GM10847 (cell line): ENCODE results near the gene GAPVD1.

Experiments used
- POLR2A ChIP-seq: IDR thresholded peaks from 2 replicates; pipeline ENCODE4 v1.6.1; 2011; ENCODE audit not compliant: insufficient read length; ENCODE audit errors: extremely low read depth

GAPVD1 gene

DNA sequence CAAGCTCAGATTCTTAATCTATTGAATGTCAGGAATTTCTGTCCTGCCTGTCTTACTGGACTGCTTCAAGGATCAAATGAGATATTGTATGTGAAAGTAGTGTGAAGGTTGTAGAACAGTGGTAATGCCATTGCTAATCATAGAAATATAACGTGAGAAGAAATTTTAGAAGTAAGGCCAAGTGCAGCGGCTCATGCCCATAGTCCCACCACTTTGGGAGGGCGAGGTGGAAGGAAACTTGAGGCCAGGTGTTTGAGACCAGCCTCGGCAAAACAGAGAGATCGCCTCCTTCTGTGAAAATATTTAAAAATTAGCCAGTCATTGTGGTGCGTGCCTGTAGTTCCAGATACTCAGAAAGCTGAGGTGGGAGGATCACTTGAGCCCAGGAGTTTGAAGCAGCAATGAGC is 15.4 kb upstream of the GAPVD1 start:
- no peak for TF ChIP-seq POLR2A

DNA sequence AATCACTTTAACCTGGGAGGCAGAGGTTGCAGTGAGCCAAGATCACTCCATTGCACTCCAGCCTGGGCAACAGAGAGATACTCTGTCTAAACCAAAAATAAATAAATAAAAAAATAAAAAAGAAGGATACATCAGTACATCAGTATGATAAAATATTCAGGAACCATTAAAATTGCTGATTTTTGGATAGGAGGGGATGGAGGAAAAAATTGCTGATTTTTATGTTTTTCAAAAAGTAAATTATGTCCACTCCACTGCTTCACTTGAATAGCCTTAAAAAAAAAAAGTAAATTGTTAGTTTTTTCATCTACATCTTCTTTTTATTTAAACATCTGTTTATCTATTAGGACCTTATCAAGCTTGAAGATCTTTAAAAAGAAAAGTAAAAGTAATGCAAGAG is 7.4 kb upstream of the GAPVD1 start:
- no peak for TF ChIP-seq POLR2A

DNA sequence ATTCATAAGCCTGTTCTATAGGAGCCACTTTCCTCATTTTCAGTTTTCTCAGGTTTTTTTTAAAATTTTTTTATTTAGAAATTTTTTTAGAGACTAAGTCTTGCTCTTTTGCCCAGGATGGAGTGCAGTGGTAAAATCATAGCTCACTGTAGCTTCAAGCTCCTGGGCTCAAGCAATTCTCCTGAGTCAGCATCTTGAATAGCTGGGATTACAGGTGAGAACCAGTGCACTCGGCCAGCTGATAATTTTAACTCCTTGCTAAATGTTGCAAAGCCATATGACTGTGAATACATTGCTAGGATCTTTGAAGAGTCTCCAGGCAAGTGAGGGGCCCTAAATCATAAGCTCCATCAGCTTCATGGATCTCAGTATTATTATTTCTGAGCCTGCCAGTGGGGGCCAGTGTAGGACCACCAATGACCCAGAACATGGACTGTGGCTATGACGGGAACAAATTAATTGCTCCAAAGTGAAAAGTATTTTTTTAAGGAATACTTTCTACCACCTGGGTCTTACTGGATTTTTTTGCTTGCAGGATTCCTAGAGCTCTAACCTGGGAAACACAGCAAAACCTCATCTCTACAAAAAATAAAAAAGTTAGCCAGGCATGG is 5.7 kb upstream of the GAPVD1 start:
- TF ChIP-seq POLR2A: no peak

DNA sequence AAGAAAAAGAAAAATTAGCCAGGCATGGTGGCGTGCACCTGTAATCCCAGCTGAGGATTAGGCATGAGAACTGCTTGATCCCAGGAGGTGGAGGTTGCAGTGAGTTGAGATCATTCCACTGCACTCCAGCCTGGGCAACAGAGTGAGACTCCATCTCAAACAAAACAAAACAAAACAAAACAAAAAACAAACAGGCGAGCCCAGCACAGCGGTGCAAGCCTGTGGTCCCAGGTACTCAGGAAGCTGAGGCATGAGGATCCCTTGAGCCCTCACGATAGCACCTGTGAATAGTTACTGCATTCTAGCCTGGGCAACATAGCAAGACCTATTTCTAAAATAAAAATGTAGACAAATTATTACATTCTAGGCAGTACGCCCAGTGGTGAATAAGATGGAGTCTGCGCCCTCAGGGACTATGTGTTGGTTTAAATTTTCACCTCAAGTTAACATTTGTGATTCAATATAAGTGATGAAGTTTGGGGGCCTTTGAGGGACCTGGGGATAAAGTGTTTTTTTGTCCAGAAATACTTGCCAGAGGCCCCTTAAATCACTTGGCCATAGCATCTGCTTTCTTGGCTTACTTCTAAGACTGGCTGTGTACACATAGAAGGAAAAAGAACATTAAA is 3.4 kb upstream of the GAPVD1 start:
- TF ChIP-seq POLR2A: no peak

DNA sequence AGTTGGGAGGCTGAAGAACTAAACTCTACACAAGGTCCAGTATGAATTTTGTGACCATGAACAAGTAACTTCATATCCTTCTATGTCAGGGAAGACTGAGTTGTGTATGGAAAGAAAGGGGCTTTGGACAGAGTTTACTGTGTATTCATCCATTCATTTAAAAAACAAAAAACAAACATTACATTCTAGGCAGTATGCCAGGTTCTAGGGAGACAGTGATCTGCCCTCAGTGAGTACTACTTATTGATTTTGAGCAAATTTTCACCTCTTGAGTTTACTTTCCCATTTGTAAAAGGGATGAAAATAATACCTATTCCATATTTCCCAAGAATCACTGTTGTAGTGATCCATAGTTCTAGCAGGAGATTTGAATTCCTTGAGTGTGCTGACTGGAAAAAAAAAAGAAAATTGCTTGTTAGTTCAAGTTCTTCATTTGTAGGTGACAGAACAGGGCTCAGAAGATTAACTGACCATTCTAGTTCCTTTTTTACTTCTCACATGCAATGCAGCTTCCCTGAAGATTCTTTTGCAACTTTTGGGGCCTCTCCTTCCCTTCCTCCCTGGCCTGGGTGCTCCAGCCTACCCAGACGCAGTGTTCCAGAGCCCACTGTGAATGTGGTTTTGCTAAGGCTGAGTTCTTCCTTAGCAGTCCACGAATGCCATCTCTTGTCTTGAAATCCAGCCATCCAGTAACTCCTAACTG is 2.6 kb upstream of the GAPVD1 start:
- TF ChIP-seq POLR2A: no peak

DNA sequence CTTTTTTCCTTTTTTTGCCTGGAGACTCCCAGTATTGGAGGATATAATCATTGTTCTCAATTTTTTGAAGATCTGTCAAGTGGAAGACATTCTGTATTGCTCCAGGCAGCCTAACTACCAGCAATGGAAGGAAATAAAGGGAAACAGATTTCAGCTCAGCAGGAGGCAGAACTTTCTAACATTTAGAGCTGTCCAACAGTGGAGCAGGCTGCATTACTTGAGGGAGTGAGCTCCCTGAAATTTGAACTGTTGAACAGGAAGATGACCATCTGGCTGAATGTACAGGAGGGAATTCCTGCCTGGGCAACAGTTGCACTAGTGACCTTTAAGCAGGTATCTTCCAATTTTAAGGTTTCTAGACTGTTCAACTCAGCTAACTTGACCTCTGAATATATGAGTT is 1.1 kb upstream of the GAPVD1 start:
- TF ChIP-seq POLR2A: no peak

DNA sequence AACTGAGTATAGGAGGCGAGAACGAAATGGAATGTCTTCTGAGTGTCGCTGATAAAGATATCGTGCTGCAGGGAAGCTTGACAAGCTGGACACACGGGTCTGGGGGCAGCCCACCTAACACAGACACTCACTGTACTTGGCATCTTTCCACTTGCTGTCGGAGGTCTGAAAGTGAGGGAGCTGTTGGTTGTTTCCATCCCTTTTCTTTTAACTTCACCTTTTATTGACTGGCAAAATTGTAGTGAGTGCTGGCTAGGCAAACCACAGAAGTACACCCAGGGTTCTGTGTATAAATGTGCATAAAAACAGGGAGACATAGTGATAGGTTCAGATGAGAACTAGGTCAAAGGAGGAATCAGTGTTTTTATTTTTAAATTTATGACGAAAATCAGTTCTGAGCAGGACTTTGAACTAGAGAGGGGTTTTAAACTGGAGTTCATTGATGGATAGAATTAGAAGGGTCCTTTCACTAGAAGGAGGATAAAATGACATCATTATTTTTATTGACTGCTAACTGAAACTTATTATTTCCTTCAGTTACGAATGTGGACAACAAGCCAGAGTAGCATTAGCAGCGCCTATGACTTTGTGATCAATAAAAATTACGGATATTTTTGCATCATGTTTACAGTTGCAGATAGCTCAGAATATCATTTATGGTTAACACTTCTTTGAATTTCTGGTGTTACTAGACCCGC is 817 bp downstream of the GAPVD1 start:
- TF ChIP-seq POLR2A: no peak

DNA sequence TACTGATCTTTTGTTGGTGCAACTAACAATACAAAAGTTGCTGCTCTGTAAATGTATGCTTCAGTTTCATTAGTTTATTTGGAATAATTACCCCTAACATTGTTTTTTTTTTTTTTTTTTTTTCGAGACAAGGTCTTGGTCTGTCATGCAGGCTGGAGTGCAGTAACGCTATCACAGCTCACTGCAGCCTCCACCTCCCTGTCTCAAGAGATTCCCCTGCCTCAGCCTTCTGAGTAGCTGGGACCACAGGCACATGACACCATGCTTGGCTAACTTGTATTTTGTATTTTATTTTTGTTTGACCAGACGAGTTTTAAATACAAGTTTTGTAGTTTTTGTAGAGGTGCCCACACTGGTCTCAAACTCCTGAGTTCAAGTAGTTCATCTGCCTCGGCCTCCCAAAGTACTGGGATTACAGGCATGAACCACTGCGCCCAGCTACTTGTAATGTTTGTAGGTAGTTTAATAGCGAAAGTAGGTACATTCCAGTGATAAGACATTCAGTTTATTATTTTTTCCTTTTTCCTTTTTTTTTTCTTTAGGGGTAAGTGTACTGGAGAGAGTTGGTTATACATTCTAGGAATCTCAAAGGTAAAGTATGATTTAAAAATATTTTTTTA is 6.9 kb downstream of the GAPVD1 start:
- TF ChIP-seq POLR2A: no peak

DNA sequence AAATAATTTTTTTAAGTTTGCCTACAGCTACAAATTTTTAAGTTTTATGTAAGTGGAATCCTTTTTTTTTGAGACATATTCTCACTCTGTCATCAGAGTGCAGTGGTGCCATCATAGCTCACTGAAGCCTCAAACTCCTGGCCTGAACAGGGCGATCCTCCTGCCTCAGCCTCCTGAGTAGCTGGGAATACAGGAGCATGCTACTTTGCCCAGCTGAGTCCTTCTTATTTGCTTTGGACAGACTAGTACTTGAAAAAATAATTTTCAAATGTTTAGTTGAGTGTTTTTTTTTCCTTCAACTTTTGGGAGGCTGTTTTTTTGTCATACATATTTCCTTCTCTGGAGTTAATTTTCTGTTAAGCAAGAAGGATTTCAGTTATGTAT is 7.4 kb downstream of the GAPVD1 start:
- no peak for TF ChIP-seq POLR2A

DNA sequence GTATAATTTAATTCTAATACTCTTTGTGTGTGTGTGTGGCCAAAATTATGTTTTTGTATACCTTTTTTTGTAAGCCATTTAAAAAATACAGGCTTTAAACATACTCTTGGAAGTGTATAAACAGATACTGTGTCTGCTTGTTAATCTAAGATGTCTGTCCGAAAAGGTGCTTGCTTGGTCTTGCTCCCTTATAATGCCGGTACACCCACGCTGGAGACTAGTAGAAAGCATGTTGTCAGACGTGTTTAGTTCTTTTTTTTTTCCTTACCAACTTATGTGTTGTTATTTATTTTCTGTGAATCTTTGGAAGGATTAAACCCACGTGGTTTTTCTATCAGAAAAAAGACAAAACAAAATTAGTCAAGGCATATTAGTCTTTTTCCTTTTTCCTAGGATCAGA is 9.5 kb downstream of the GAPVD1 start:
- no peak for TF ChIP-seq POLR2A

DNA sequence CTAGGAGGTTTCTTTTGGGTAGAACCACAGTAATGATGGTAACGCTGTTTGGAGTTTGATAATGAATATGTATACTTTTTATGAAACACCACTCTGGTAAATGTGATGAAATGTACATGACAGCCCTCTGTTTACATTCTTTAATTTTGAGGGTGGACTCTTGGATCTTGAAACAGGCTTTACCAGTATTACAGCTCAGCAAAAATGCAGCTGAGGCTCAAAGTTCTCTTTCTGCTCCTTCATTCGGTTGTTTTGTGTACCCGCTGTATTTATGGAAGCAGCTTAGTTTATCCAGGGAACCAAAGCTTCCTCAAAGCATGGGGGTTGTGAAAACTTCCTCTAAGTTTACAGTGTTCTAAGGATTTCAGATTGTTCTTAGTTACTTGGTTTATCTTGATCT is 11.1 kb downstream of the GAPVD1 start:
- TF ChIP-seq POLR2A: no peak

DNA sequence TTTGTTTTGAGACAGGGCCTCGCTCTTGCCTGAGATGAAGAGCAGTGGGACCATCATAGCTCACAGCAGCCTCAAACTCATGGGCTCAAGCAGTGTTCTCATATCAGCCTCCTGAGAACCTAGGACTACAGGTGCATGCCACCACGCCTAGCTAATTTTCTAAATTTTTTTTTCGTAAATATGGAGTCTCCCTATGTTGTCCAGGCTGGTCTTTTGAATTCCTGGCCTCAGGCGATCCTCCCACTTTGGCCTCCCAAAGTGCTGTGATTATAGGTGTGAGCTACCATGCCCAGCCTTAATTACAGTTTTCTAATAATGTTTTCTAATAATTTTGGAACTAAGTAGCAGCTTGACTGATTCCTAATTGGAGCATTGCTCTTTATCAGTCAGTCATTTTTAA is 15.1 kb downstream of the GAPVD1 start:
- TF ChIP-seq POLR2A: no peak

DNA sequence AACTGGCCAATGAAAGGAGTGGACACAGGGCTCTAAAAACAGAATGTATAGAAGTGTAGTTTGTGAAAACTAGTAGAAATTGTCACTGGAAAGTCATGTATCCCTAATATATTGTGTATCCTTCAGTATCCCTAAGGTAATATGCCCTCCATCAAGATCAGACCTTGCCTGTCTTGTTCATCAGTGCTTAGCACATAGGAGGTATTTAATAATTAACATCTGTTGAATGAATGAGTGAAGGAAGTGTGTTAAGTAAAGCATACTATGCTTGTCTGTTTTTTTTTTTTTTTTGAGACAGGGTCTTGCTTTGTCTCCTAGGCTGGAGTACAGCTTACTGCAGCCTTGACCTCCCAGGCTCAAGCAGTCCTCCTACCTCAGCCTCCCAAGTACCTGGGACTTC is 15.8 kb downstream of the GAPVD1 start:
- TF ChIP-seq POLR2A: no peak

DNA sequence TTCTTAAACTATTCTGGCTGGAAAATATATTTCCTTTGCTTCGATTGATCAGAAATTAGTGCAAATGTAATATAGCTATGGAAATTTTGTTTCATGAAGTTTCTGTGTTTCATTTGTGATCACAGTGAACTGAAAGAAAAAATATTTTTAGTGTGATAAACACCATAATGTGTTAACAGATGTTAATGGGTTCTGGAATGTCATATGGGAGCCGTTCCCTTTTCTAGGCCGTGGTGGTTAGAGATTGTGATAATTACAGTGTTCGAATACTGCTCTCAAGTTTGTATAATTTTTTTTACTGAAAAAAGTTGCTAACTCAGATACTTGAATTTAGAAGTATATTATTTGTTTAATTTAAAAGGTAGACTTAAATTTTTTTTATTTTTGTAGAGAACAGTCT is 19.3 kb downstream of the GAPVD1 start:
- no peak for TF ChIP-seq POLR2A

DNA sequence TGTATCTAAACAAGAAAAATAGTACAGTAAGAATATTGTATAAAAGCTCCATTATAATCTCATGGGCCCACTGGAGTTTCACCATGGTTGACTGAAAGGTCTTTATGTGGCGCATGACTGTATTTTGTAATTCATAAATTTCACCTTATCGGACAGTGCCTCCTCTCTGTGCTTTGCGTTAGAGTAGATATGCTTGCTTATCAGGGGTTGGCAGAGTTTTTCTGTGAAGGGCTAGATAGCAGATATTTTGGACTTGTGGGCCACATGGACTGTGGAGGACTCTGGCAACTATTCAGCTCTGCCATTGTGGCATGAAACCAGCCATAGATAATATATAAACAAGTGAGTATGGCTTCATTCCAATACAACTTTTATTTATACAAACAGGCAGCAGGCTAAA is 23.2 kb downstream of the GAPVD1 start:
- TF ChIP-seq POLR2A: no peak

DNA sequence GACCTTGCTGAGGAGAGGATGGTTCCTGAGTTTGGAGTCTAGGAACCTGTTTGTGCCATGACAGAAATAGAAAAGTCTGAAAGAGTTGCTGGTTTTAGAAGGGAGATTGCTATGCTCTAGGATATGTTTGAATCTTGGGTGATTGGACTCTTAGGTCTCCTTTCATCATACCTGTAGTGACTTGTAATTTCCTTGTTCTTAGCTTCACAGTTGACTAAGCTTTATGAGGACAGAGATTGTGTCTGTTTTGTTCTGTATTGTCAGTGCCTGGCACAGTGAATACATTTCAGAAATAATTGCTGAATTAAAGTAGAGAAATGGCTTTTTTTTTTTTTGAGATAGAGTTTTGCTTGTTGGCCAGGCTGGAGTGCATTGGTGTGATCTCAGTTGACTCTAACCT is 31.5 kb downstream of the GAPVD1 start:
- no peak for TF ChIP-seq POLR2A
